OCI-LY3 (cell line): ENCODE results near the gene BIVM.

Source experiments
- CTCF ChIP-seq: fragments of 200-600, 300-600 bp; sonication (generic); IDR thresholded peaks from 2 replicates; pipeline ENCODE4 v1.5.1; 2014; ENCODE audit warnings: antibody characterized with exemption, low read length, low read depth
- EZH2phosphoT487 ChIP-seq: fragments of 200-600 bp; shearing (Covaris generic); IDR thresholded peaks from 2 replicates; pipeline ENCODE4 v1.6.1; 2018; ENCODE audit warnings: antibody characterized with exemption, mixed run types, low read depth

GRCh38 chr13:102852556-102852955 is 53.6 kb downstream of the BIVM start:
- TF ChIP-seq CTCF (no peak), EZH2phosphoT487 (no peak)
